Subcutaneous adipose tissue (tissue), 4 donors: Measurements from ENCODE around the gene CRTAC1. TPM values are rescaled to one million over a fixed set of nuclear protein-coding genes. Genes with fewer than 3 reads are reported as not detected.

Source experiments
- CTCF ChIP-seq: fragments of 450-650 bp; IDR thresholded peaks from one replicate; pipeline ENCODE4 v1.5.1; 2016; ENCODE audit warnings: low read depth, mild to moderate bottlenecking, control low read depth, antibody characterized with exemption, moderate library complexity
- total RNA-seq, 4 donors: library from RNA; depleted of rRNA; stranded (reverse); fragments of >200 nt; gene quantifications; one replicate each; pipeline ENCODE4 v1.1.0, GENCODE V29; 2016

Gene CRTAC1
- total RNA-seq, 4 donors from 2014 or later: 0.51 to 1.5 (median 0.72) TPM

GRCh38 chr10:97861924-97862323 lies 168.5 kb downstream of the CRTAC1 start:
- no peak for TF ChIP-seq CTCF

GRCh38 chr10:97861097-97861750 lies 169.2 kb downstream of the CRTAC1 start:
- TF ChIP-seq CTCF: no peak

- no peak for TF ChIP-seq CTCF
Observed at GRCh38 chr10:97858001-97858439, 172.4 kb downstream of the CRTAC1 start.

- TF ChIP-seq CTCF: no peak
Observed at GRCh38 chr10:97854743-97855142, 175.7 kb downstream of the CRTAC1 start.

GRCh38 chr10:97852840-97853405 lies 177.5 kb downstream of the CRTAC1 start:
- TF ChIP-seq CTCF: no peak

- no peak for TF ChIP-seq CTCF
Observed at GRCh38 chr10:97852277-97852676, 178.1 kb downstream of the CRTAC1 start.

GRCh38 chr10:97851341-97852001 lies 178.9 kb downstream of the CRTAC1 start:
- no peak for TF ChIP-seq CTCF
